UCSD-AML1 (cell line): ENCODE data around the gene PPM1D.
"Not testable (repeated sequence)": the region's sequence is repeated elsewhere in the genome, so short reads cannot be mapped to it uniquely, and the experiment has no call there.

Source experiments
- DNase-seq: peaks from one replicate; lab custom pipeline; 2025; ENCODE audit not compliant: unreplicated experiment; lab: John Stamatoyannopoulos, UW

Gene PPM1D

DNA sequence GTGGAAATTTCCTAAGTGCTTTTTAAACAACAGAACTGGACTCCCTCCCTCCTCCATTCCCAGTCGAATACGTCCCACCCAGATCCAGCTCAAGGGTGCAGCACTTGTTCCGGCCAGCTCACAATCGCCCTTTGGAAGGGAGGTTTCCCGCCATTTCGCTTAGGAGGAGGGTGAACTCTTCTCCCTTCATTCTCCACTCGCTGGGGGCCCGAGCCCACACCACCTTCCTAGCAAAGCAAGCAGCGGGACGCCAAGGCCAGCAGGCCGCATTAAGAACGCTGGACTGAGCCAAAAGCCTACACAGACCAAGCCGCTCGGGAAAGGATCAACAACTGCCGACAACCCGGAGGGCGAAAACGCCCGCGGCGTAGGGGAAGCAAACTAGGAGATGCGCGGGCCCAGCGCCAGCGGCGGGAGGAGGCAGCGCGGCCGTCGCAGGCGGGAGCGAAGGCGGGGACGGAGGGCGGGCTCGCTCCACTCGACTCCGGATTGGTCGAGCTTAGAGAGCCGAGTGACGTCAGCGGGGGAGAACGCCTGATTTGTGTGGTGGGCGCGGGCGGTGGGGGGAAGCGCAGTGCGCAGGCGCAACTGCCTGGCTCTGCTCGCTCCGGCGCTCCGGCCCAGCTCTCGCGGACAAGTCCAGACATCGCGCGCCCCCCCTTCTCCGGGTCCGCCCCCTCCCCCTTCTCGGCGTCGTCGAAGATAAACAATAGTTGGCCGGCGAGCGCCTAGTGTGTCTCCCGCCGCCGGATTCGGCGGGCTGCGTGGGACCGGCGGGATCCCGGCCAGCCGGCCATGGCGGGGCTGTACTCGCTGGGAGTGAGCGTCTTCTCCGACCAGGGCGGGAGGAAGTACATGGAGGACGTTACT lies at the start of gene PPM1D:
Gene PPM1D (plus strand): TSS at position 574 of the 870 bp plus-strand sequence. CDS start 222 bp downstream, at position 796.
- peak; percentile 99 for DNase-seq

DNA sequence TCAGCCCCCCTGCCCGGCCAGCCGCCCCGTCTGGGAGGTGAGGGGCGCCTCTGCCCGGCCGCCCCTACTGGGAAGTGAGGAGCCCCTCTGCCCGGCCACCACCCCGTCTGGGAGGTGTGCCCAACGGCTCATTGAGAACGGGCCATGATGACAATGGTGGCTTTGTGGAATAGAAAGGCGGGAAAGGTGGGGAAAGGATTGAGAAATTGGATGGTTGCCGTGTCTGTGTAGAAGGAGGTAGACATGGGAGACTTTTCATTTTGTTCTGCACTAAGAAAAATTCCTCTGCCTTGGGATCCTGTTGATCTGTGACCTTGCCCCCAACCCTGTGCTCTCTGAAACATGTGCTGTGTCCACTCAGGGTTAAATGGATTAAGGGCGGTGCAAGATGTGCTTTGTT lies 47.7 kb upstream of the PPM1D start:
- not testable (repeated sequence) for DNase-seq

DNA sequence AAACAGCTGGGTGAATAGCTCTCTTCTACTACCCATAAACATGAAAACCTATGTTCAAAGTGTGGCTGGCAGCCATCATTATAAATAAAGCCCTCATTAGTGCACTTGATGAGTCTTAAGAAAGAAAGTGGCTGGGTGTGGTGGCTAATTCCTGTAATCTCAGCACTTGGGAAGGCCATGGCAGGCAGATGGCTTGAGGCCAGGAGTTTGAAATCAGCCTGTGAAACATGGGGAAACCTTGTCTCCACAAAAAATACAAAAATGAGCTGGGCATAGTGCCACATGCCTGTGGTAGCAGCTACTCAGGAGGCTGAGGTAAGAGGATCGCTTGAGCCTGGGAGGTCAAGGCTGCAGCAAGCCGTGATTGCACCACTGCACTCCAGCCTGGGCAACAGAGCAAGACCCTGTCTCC lies 45.6 kb upstream of the PPM1D start:
- DNase-seq, result no peak

DNA sequence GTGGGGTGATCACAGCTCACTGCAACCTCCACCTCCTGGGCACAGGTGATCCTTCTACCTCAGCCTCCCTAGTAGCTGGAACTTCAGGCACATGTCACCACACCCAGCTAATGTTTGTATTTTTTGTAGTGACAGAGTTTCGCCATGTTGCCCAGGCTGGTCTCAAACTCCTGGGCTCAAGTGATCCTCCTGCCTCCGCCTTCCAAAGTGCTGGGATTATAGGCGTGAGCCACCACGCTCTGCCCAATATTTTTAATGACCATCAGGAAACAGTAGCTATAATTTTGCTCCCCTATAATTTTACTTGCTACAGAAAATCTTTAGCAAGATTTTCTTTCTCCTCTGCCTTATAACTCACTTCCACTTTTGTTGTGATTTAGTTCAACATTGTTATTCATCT lies 44.2 kb upstream of the PPM1D start:
- no peak for DNase-seq

GRCh38 chr17:60557805-60558204 lies 42.2 kb upstream of the PPM1D start:
- no peak for DNase-seq

GRCh38 chr17:60559659-60559994 lies 40.4 kb upstream of the PPM1D start:
- DNase-seq, result no peak

DNA sequence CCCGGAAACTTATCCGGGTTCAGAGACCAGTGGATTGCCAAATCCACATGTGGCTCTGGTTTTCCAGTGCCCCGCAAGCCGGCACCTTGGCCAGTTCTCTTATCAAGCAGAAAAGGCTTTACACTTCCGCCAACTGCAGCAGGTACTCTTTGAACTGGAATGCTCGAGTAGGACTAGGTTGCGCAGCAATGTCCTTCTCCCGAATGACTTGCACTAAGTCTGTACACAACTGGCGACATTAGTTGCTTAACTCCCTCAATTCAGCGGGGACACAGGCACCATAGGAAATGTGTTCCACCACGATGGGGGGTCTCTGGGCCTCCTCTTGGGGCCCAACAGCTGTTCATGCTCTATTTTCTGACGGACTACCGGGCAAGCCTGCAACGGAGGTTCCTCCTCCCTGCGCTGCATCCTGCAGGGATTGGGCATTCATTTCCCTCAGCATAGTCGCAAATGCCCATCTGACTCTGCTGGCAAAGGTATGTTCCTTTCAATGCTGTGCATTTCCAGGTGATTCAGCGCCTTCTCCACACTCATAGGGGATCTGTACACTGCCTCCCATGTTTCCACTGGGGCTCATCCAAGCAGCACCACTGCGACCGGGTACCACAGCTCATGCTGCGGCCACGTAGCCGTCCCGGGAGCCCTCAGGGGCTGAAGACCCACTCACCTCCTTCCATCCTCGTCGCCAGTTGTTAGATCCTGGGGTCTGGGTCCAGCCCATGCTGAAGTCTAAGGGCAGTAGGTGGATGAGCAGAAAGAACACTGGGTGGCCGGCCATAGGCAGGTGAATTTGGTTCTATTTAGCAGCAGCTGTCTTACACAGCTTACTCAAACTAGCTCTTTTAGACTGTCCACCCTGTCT lies 39.8 kb upstream of the PPM1D start:
- no peak for DNase-seq

GRCh38 chr17:60560860-60561257 lies 39.1 kb upstream of the PPM1D start:
- no peak for DNase-seq

GRCh38 chr17:60562421-60562820 lies 37.6 kb upstream of the PPM1D start:
- no peak for DNase-seq

- no peak for DNase-seq
These were observed 36.2 kb upstream of the PPM1D start for GRCh38 chr17:60563743-60564142.

DNA sequence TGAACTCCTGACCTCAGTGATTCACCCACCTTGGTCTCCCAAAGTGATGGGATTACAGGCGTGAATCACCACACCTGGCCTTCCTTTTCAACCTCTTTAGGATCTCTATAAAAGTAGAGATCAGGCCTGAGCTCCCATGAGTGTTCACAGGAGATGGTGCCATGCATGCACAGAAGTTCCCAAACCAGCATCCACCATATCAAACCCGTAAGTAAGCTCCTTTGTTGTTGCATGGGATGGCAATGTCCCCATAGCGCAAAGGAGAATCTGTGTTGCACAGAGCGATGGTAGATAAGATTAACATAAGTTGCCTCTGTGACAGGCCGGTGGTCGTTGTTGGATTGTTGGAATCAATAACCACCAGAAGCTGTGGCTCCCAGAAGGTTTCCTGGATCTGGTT lies 34.8 kb upstream of the PPM1D start:
- DNase-seq, result no peak

DNA sequence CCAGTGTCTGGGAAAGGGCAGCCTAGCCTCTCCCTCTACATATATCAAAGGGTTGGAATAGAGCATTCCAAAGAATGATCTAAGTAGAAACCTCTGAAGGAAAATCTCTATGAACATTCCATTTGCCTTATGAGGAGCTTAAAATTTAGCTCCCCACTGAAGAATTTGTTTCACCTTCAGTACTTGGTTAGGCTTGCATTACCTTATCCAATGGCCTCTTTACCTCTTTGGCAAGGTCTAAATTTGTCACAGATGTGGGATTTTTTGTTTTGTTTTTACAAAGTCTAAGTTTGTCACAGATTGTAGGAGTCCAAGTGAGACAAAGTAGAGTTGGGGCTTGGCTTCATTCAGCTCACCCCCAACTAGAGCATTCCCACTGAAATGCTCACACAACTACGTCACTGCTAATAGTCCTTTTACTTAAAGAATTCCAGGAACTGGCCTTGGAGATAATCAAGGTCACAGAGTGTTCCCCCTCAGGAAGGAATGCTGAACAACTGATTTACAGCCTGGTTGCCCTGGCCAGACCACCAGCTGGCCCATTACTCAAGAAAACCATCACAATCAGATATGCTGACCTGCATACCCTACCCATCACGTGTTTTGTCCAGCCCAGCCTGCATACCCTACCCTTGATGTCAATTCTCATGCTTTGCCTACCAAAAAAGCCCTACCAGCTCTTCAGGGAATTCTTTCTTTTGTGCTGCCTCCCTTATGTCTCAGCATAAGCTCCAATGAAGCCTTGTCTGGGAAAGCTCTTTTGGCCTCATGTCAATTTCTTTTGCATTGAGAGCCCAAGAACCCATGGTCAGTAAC lies 26.5 kb upstream of the PPM1D start:
- no peak for DNase-seq

DNA sequence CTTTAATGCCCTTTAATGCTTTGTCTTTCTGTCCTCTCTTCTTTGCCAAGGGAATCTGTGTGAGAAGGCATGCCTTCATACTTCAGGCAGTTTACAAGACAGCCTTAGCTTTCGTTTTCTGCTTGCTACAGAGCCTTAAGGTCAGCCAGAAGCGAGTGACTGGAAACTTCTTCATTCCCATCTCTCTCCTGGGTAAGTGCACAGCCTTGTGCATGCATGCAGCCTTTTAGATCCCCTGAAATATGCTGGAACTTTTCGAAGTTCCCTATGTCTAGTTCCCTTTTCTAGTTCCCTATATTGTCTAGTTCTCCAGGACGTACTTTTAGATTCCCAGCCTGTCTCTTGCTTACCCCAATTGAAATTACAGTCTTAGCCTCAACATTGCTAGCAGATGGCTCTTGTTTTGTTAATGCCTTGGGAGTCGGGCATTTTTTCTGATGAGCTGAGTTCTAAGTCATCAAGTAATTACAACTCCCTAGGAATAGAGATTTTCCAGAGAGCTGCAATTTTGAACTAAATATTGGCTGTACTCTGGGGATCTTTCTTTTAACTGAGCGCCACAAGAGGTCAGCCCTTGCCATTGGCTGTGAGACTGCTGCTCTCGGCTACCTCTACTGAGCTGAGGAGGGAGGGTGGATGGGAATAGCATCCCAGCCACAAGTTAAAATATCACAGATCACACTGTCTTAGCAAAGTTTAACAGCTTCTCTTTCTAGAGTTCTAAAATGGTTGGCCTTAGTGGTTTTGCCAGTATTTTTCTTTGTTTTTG lies 22.7 kb upstream of the PPM1D start:
- DNase-seq, result peak; percentile 15

DNA sequence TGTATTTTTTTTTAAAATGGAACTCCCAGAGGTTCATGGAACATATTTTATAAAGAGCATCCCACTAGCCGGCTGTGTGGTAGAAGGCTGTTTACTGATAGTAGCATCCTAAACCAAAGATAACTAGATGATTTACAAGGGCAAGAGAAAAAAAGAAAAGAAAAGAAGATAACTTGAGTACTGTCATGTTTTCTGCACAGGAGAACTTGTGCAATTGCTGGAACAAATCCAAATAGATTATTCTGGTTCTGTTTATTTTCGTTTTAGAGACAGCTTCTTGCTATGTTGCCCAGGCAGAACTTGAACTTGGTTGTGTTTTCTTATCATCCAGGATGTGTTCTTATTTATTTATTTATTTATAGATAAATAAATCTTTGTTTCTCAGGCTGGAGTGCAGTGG lies 20.9 kb upstream of the PPM1D start:
- DNase-seq, result no peak

DNA sequence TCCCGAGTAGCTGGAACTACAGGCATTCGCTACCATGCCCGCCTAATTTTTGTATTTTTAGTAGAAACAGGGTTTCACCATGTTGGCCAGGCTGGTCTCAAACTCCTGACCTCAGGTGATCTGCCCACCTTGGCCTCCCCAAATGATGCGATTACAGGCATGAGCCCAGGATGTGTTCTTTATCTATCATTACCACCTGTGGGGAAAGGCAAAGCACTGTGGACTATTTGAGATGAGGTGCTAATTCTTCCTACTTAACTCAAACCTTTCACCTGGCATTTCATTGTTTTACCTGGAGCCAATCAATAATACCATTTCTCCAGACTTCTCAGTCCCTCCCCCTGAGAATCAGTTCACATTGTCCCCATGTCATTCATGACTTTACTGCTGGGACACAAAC lies 20.4 kb upstream of the PPM1D start:
- no peak for DNase-seq

GRCh38 chr17:60583008-60583407 lies 17.0 kb upstream of the PPM1D start:
- DNase-seq, result no peak

DNA sequence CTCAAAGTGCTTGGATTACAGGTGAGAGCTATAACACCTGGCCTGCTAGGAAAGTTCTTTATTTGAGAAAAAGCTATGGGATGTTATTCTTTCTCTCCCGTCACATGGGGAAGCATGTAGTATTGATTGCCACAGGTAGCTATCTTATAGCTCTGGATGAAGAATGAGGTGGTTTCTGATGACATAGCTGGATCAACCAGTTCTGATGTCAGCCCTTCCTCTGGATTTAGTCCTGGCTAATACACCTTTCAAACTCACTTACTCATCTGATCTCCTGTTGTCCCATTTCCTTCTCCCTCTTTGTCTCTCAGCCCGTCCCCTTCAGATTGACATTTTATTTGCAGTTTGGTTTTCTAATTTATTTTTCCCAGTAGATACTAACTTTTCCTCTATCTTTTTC lies 14.1 kb upstream of the PPM1D start:
- DNase-seq, result no peak

GRCh38 chr17:60586288-60586974 lies 13.6 kb upstream of the PPM1D start:
- peak; percentile 8 for DNase-seq

DNA sequence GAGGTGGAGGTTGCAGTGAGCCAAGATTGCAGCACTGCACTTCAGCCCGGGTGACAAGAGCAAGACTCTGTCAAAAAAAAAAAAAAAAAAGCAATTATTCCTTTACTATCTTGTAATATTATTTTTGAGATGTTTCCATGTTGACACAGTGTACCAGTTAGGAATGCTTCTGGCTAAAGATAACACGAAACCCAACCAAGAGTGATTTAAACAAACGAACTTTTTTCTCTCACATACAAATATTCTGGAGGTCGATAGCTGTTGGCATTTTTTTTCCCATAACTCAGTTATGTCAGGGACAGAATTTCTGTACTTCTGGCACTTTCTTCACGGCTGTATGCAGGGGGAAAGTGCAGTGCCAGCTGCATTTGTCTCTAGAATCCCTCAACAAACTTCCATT lies 9.9 kb upstream of the PPM1D start:
- DNase-seq, result no peak

- no peak for DNase-seq
These were observed 7.2 kb upstream of the PPM1D start for GRCh38 chr17:60592750-60593149.
